ENCODE results near the gene SYT1.

SYT1 gene

DNA sequence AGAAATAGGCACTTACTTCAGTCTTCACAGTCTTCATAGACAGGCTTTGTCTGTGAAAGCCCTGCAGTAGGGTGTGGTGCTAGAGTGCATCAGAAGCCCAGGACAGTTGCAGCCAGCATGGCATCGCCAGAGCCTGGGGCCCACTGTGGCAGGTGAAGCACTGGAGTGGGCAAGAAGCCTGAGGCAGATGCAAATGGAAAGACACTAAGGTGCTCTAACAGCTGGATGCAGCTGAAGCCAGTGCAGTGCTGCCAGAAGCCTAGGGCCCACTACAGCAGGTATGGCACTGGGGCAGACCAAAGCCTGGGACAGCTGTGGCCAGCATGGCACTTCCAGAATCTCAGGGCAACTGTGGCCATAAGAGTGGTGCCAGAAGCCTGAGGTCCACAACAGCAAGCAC lies 358.6 kb downstream of the SYT1 start:
- DNase-seq (ENCODE audit: low read depth), result no peak

DNA sequence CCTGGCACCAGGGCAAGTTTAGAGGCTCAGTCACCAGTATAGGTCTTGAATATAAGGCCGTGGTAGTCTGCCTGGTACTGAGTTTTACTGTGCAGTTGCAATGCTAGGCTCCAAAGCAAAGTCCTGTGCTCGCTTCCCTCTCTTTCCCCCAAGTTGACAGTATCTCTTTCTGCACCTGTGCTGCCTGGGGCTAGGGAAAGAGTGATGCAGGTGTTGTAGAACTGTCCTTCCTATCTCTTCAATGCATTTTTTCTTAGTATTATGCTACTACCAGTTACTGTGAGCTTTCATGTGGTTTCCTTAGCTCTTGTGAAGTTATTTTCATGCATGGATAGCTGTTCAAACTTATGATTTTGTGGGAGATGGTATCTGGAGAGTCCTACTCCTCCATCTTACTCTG lies 359.2 kb downstream of the SYT1 start:
- no peak for DNase-seq (ENCODE audit: low read depth)

DNA sequence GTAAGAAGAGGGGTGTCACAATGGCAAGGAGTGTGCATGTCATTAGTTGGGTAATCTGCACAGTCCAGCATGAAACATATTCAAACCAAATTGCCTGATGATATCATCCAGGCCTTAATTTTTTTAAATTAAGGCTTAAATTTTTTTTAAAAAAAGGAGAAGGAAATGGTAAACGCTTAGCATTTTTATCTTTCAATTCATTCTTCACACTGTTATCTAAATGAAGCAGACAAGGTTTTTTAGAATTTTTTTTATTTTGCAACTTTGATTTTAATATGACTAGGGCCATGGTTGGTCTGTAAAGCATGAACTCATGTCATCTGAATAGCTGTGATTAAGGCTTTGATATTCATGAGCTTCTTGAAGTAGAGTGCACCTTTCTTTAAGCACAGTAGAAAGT lies 362.5 kb downstream of the SYT1 start:
- DNase-seq (ENCODE audit: low read depth), result no peak

DNA sequence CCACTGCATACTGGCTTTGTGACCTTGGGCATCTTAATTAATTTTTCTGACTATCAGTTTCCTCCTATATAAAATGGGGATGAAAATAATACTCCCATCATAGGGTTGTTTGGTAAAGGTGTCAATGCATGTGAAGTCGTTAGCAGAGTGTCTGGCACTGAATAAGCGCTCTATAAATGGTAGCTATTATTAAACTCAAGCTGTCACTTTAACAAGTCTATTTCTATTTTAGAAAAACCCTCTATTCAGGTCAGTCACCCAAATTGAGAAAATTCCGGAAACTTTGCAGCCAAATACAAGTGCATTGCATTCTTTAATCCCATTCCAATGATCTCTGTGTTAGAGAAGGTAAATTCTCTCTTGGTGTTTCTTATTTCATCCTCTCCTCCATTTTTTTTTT lies 363.1 kb downstream of the SYT1 start:
- no peak for DNase-seq (ENCODE audit: low read depth)

DNA sequence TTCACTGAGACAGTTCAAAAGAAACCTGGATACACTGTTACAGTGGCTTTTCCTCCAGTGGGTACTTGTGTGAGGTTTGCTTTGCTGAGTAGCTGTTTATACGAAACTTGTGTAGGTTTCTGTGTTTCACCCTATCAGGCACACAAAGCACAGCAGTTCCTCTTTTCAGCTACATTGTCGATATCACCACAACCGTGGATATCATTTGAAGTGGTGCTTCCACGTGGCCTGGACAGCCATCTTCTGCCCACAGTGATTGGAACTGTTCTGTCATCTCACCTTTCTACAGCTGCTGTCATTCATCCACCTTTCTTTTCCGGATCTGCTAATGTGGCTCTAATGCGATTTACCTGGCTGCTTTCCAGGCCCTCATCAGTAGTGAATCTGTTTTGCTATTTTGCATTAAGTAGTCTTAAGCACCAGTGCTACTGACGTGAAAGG lies 368.8 kb downstream of the SYT1 start:
- no peak for DNase-seq (ENCODE audit: low read depth)

DNA sequence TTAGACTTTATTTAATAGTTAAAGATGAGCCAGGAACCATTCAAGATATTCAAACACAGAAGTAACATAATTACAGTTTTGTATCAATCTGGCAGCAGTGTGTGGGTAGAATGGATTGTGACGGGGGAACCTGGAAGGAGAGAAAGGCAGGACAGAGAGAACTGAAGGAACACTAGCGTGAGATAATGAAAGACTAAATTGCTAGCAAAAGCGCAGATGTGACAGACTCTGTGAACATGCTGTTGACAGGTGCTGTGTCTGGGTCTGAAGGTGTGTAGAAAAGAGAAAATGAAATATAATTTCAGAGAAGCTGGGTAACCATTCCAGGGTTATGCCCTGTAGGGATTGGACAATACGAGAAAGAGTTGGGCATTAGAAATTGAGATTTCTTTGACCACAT lies 372.3 kb downstream of the SYT1 start:
- DNase-seq (ENCODE audit: low read depth), result no peak

DNA sequence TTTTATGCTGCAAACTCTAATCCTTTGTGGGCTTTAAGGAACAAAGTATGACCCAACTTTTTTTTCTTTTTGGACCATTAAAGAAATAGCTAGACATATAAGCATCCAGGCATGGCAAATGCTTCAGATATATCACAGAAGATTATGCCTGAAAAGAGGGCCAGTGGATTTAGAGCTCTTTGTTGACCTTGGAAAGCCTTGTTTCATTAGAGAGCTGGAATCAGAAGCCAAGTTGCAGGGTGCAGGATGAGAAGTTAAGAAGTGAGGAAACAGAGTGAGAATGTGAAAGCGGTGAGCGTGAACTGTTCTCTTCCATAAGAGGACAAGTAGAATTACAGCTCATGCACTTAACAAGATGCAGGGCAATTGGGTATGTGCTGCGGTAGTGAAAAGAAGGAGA lies 373.7 kb downstream of the SYT1 start:
- DNase-seq (ENCODE audit: low read depth), result no peak

DNA sequence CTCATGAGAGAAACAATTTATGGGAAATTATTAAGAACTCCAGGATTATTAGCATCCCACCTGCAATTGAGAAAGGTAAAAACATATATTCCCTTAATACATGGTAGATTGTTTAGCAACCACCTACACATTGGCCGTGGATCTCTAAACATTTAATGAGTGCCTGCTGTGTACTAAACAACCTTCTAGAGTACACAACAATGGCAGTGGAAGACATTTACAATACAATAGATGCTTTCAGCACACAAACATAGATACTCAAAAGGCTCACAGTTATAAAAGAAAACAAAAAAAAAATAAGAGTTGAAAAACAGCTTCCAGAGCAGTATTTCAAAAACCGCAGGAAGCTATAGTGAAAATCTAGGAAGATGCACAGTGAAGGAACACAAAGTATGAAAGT lies 382.9 kb downstream of the SYT1 start:
- DNase-seq (ENCODE audit: low read depth), result no peak

DNA sequence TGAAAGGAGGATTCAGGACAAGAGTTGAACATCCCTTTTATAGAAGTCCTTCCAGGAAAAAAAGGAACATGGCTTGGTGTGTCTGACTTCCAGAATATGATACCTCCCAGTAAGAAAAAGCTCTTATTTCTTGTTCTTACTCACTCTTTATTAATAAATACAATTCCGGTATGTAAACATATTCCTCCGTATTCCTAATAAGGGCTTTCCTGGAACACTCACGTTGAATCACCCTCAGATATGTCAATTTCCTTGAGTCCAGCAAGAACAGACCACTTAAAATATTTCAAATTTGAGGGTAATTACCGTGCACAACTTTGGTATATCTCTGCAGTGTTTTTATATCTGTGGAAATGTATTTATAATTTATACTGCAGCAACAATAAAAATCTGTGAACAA lies 385.6 kb downstream of the SYT1 start:
- DNase-seq (ENCODE audit: low read depth), result no peak

DNA sequence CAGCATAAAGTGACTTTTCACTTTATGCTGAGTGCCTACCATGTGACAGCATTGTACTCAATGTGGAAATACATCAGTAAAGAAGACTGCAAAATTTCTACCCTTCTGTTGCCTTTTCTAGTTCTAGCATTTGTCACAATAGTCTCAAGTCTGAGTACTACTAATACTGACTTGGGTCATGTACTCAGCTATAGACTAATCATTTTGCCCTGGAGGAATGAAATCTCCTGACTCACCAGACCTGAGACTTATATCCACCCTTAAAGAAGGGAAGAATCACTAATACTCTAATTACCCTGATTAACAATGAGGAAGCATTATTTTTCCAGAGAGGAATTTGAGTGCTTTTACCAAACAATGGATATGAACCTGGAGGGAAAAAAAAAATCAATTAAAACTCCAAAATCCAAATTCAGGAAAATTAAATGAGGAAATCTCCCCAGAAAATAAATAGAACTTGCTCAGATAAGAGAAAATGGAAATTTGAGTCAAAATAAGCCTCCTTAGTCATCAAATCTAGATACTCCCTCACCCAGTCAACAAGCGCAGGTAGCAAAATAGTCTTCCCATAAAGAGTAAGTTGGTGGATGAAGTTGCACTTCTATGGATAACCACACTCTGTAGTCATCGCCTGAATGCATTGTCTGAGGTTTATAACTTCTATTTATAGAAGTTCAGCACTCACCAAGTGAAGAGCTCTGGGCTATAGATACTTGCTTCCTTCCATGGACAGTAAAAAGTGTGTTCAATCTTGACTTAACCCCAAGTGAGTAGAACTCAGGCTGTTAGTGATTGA lies 386.6 kb downstream of the SYT1 start:
- DNase-seq (ENCODE audit: low read depth), result no peak

DNA sequence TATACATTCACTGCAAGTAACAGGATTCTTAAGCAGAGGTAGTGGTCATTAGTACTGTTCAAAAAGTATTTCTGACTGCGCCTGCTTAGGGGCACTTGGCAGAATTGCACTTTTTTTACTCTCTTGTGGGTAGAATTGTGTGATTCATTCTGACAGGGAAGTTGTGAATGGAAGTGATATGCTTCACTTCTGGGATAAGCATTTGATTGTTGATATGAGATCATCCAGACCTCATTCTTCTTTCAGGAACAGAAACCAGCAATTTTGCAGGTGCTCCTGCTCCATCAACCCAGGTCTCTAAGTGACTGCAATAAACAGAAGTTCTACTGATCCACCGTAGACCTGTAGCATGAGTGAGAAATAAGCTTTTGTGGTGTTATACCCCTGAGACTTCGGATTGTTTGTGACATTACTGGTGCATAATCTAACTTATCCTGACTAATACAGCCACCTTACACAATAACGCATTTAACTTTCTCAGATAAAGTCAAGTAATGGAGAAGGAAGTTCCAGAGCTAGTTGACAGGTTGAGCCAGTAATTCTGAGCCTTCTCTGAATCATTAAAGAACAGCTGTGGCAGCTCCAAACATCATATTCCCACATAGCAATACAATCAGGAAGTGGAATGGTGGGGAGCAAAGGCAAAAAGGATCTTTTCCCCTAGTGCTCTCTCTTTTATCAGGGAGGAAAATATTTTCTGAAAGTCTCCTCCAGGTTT lies 387.9 kb downstream of the SYT1 start:
- DNase-seq (ENCODE audit: low read depth), result no peak

DNA sequence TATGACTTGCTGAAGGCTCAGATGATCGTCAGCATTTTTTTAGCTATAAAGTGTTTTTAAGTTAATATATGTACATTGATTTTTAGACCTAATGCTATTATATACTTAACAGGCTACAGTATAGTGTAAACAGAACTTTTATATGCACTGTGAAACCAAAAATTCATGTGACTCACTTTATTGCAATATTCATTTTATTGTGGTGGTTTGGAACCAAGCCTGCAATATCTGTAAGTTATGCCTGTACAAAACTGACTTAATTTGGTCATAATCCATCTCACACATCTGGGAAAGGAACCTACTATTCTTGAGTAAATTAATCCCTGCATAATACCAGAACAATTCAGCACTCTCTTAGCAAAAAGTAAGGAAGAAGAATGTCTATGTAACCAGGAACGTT lies 390.7 kb downstream of the SYT1 start:
- no peak for DNase-seq (ENCODE audit: low read depth)

DNA sequence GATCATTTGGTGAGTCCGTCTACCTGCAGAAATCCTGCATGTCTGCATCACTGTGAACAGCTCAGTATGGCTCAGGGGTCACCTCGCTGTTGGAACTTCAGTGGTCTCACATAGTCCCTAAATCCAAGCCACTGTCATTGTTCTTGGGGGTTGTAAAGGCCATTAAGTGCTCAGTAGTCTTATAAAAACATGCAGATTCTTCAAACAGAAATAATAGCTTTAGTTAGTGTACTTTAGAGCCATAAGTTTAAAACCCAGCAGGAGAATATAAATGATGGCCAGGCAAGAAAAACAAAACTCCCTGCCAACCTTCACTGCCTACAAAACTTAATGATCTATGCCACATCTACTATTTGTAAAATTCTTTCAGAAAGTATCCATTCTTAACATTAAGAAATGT lies 396.3 kb downstream of the SYT1 start:
- no peak for DNase-seq (ENCODE audit: low read depth)

DNA sequence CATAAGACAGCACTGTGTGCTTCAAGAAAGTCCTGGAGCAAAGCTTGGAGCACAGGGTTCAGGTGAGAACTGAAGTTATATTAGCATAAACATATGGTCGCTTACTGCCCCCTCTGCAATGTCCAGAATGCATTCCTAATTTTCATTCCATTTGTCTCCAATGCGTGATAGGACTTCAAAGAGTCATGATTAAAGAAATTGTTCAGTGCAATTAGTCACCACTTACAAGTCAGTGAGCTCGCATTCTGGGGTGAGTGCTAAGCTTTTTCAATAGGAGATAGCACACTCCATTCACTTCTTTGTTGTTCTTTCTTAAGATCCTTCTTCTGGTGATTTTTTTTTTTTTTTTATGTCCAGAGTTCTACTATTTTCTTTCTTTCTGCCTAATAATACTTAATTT lies 398.4 kb downstream of the SYT1 start:
- no peak for DNase-seq (ENCODE audit: low read depth)

DNA sequence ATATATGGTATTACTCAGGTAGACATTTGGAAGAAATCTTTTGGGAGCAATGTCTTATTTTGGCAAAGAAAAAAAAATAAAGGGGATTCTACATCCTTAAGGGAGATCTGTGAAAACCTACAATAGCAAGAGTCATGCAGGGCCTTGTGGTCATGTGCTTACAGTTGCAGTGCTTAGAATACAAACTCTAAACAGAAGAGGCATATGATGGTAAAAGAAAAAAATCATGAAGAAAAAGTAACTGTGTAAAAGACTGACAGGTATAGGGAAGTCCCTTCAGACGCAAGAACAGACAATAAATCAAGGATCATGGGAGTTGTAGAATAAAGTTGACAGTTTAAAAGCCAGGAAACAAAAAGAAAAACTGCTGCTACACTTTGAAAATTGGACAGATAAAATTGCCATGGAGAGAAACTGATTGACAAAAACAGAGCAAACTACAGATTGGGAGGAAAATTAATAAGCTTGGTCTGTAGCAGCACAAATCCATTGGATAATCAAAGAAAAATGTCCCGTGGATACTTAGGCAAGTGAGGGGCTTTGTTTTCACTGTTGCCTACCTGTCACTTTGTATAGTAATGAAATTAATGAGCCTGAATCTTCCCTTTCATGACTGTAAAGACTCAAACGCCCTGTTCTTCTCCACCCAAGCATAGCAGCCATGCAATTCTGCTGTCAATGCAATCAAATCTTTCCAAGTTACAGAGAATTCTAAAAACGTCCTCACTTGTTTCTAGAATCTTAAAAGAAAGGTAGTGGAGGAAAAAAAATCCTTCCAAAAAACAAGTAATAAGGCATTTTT lies 402.0 kb downstream of the SYT1 start:
- no peak for DNase-seq (ENCODE audit: low read depth)

DNA sequence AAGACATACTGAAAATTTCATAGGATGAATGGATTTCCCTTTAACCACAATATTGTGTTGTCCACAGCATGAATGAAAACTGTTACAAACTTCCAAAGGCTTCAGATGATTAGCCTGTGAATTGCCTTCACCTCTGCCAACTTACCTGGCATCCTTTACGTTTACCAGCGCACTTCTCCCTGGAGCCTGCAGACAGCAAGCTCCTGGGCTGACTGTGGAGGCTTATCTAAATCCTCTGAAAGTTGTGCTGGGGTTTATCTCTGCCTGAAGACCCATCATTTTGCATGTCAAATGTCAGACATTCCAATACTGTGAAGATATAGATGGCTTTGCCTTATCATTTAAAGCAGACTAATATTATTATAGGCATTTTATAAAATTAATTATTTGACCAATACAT lies 403.0 kb downstream of the SYT1 start:
- no peak for DNase-seq (ENCODE audit: low read depth)

DNA sequence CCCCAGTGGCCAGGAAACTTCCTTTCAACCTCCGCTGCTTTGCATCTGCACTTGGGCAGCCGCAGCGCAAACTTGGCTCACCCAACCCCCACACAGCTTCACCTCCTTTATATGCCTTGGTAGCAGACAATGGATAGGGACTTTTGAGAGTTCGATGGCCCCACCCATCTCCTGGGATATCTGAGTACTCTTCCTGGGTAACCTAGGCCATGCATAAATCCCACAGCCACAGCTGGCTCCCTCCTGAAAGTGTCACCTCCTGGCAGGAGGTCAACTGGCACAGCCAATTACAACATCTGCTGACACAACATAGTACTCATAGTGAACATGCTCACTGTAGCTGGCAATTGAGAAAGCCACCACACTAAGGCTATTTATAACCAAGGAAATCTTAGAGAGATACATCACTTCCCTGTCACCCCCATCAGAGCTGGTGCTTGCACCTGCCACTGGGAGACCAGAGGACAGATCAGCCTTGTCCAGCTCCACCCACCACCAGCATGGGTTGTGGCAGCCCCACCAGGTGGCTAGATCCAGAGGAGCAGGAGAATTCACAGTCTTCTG lies 410.0 kb downstream of the SYT1 start:
- DNase-seq (ENCODE audit: low read depth), result peak; percentile 2

DNA sequence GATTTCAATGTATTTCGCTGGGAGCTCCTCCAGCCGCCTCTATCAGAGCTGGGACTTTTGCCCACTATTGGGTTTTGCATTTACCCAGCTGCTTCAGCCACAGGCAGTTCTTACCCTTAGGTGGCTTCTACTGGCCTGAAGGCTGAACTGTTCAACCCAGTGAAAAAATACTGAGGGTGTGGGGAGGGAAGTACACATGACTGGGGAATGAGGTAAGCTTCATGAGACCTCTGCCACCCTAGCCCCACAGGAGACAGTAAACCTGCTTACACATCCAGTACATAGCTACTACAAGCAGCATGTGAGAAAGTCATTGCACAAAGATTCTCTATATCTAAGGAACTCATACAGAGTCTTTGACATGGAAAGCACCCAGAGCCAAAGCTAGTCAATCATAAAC lies 411.1 kb downstream of the SYT1 start:
- no peak for DNase-seq (ENCODE audit: low read depth)

DNA sequence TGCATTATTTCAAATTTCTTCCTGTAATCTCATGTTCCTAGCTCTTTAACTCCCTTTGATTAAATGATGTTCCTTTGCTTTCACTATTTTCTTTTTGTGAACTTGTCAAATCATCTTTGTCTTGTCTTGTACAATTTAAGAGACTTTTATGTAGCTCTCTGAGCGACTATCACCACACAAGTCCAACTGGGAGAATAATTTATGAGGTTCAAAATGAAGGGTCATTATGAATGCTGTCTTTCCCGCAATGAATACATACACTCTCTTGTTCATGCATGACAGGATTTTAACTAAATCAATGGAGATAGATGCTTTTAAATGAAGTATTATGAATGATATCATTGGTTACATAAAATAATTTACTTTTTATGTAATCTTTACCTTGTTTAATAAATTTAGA lies 418.8 kb downstream of the SYT1 start:
- no peak for DNase-seq (ENCODE audit: low read depth)

DNA sequence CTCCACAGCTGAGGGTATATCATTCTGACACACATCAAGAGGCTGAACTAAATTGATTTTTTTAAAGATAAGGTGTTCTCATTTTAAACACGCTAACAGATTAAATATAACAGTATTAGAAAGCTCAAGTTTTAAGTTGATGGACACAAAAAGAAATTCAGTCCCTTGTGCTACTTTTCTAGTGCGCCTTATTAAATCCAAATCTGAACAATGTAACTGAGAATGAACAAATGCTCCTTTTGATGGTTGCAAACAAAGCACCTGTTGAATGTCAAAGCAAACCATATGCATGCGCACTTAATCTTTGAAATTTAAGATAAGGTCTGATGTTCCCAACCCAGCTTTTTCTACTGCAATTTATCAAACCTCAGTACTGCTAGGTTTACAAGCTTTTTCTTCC lies 424.3 kb downstream of the SYT1 start:
- DNase-seq (ENCODE audit: low read depth), result no peak

DNA sequence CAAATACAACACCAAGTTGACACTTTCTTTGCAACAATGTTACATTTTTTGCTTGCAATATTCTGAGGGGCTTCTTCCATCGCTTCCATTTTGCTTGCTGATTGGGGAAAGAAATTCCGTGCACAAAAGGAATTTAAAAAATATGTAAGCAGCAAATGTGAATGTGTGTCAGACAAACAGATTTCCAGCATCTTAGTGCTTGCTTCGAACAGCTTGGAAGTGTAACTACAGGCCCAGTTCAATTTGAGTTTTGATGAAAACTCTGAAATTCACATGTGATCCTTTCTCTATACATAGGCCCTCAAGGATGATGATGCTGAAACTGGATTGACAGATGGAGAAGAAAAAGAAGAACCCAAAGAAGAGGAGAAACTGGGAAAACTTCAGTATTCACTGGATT lies 427.1 kb downstream of the SYT1 start:
- DNase-seq (ENCODE audit: low read depth), result no peak

DNA sequence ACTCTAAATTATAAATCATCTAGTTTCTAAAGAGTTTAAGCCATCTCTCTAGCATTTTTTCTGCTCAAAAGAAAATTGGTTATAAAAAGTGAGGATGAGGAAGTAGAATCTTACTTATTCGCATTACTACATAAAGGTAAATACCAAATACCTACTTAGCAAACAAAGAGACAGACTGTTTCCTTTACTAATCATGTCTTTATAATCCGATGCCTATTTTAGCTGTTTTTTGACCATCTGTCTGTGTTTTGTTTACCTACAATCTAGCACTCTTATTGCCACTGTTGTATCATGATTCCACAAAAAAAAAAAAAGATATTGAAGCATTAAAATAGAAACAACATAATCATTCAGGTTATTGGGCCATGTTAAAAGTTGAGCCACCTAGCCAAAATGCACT lies 430.0 kb downstream of the SYT1 start:
- no peak for DNase-seq (ENCODE audit: low read depth)

DNA sequence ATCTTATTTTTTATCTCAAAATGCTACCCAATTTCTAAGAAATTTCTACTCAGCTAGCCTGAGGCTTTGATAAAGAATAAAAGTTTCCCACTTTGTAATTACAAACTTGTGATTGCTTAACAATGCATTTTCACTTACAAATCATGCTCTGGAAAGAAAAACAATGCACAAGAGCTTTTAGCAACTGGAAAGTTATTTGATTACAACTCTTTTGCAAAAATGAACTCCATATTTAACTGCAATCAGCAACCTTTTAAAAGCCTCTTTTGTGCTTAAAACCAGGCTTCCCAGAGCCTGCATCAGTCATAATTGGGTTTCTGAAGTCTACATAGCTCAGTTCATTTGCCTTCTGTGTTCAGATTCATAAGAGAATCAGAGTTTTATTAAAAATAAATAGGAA lies 431.0 kb downstream of the SYT1 start:
- DNase-seq (ENCODE audit: low read depth), result no peak

All from fibroblast of gingiva (primary cell).